Mesendoderm (in vitro differentiated cells): ENCODE measurements around the gene UBA6.

Experiments
- DNase-seq: peaks from one replicate; pipeline ENCODE4 v3.0.0; 2013
- H2AK5ac ChIP-seq: 2 replicates; pipeline ENCODE4 v1.6.1; 2013; ENCODE audit warnings: low read length, inconsistent platforms
- H2BK120ac ChIP-seq: 2 replicates; pipeline ENCODE4 v1.6.1; 2013; ENCODE audit warnings: low read depth, mild to moderate bottlenecking, low read length, moderate library complexity, mixed read lengths
- H2BK15ac ChIP-seq: replicated peaks from 2 replicates; pipeline ENCODE4 v1.6.1; 2013; ENCODE audit warnings: low read depth, mild to moderate bottlenecking, moderate library complexity
- H2BK5ac ChIP-seq: 2 replicates; pipeline ENCODE4 v1.6.1; 2013; ENCODE audit warnings: low read length, inconsistent platforms
- H3K18ac ChIP-seq: 2 replicates; pipeline ENCODE4 v1.6.1; 2013; ENCODE audit warnings: mild to moderate bottlenecking, low read length, mixed read lengths
- H3K23ac ChIP-seq: one replicate; pipeline ENCODE4 v1.6.1; 2013; ENCODE audit warnings: low read length
- H3K27ac ChIP-seq: 2 replicates; pipeline ENCODE4 v1.5.1; 2013; ENCODE audit warnings: low read depth, mild to moderate bottlenecking, inconsistent platforms, low read length, moderate library complexity
- H3K27me3 ChIP-seq: 2 replicates; pipeline ENCODE4 v1.6.1; 2013; ENCODE audit warnings: low read length, control low read depth, mild to moderate bottlenecking, inconsistent platforms; ENCODE audit not compliant: insufficient read depth, poor library complexity
- H3K36me3 ChIP-seq: 2 replicates; pipeline ENCODE4 v1.6.1; 2013; ENCODE audit warnings: low read length, inconsistent platforms; ENCODE audit not compliant: control insufficient read depth, insufficient read depth
- H3K4ac ChIP-seq: one replicate; pipeline ENCODE4 v1.6.1; 2013; ENCODE audit warnings: low read depth, mild to moderate bottlenecking, low read length, moderate library complexity
- H3K4me1 ChIP-seq: 2 replicates; pipeline ENCODE4 v1.6.1; 2013; ENCODE audit warnings: low read depth, low read length, inconsistent platforms; ENCODE audit not compliant: control insufficient read depth
- H3K4me2 ChIP-seq: 2 replicates; pipeline ENCODE4 v1.6.1; 2013; ENCODE audit warnings: low read length
- H3K4me3 ChIP-seq: 2 replicates; pipeline ENCODE4 v1.5.1; 2013; ENCODE audit warnings: mild to moderate bottlenecking, low read length
- H3K56ac ChIP-seq: one replicate; pipeline ENCODE4 v1.6.1; 2013; ENCODE audit warnings: low read length
- H3K79me1 ChIP-seq: 2 replicates; pipeline ENCODE4 v1.6.1; 2013; ENCODE audit warnings: low read length, inconsistent platforms
- H3K79me2 ChIP-seq: 2 replicates; pipeline ENCODE4 v1.6.1; 2013; ENCODE audit warnings: mild to moderate bottlenecking, low read length; ENCODE audit not compliant: control insufficient read depth, insufficient read depth
- H3K9ac ChIP-seq: 2 replicates; pipeline ENCODE4 v1.6.1; 2013; ENCODE audit warnings: low read length, inconsistent platforms
- H4K5ac ChIP-seq: one replicate; pipeline ENCODE4 v1.6.1; 2013; ENCODE audit warnings: low read length
- H4K8ac ChIP-seq: one replicate; pipeline ENCODE4 v1.6.1; 2013; ENCODE audit warnings: low read depth, mild to moderate bottlenecking, control low read depth, low read length, moderate library complexity
- WGBS: extraction: QIAGEN DNeasy Blood & Tissue Kit; methylation state at CpG from one replicate; pipeline ENCODE4 v1.1.7; 2013; ENCODE audit warnings: low lambda C conversion rate, missing lambda C conversion rate; ENCODE audit not compliant: insufficient coverage; ENCODE audit errors: extremely low coverage; 5-methylcytosine and 5-hydroxymethylcytosine counted together

The UBA6 gene

DNA sequence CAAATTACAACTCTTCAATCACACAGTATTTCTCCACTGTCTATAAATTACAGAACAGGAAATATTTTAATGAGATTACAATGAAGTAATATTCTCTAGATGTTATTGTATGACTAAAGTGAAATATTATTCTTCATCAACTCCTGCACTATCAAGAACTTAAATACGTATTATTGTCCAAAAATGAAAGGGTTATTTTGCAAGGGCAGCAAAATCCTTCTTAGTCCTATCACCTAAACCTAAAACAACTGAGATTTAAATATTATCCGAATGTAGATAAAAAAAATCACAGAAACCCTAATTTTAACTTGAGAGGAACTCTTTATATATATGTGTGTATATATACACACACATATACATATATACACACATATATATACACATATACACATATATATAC, 4.9 kb downstream of the UBA6 start:
- Histone ChIP-seq H3K4me1 (no peaks in the 10 kb centered on the region), H3K27me3 (no peaks in the 10 kb centered on the region), H2BK120ac (no peak overlapping the region), H3K27ac (no peak overlapping the region), H2BK5ac (no peak overlapping the region), H2AK5ac (no peak overlapping the region), H3K79me1 (peaks cover 5% of the 10 kb centered on the region), H4K8ac (no peak overlapping the region), H3K9ac (no peak overlapping the region), H3K4me3 (no peak overlapping the region), H3K79me2 (peaks cover 25% of the 10 kb centered on the region), H3K23ac (no peak overlapping the region), H3K4me2 (no peak overlapping the region), H3K56ac (no peak overlapping the region), H3K4ac (no peak overlapping the region), H4K5ac (no peak overlapping the region), H3K18ac (no peak overlapping the region), H2BK15ac (no peak overlapping the region), H3K36me3 (no peaks in the 10 kb centered on the region)
- no CpG with 5 or more reads among the region's 2 CpGs for WGBS
- DNase-seq = no peak

- no peak overlapping the region for H3K23ac ChIP-seq
- no peaks in the 10 kb centered on the region for H3K36me3 ChIP-seq
- H2AK5ac ChIP-seq = no peak overlapping the region
- WGBS = no CpG with 5 or more reads among the region's 3 CpGs
- H3K4ac ChIP-seq = no peak overlapping the region
- H3K4me1 ChIP-seq = no peaks in the 10 kb centered on the region
- H2BK5ac ChIP-seq = no peak overlapping the region
- H4K5ac ChIP-seq = no peak overlapping the region
- no peak for DNase-seq
- H2BK15ac ChIP-seq = no peak overlapping the region
- H2BK120ac ChIP-seq = no peak overlapping the region
- H3K9ac ChIP-seq = no peak overlapping the region
- H3K79me1 ChIP-seq = peaks cover 5% of the 10 kb centered on the region
- H3K27me3 ChIP-seq = no peaks in the 10 kb centered on the region
- H3K18ac ChIP-seq = no peak overlapping the region
- H3K4me3 ChIP-seq = no peak overlapping the region
- H3K27ac ChIP-seq = no peak overlapping the region
- no peak overlapping the region for H3K4me2 ChIP-seq
- peaks cover 17% of the 10 kb centered on the region for H3K79me2 ChIP-seq
- no peak overlapping the region for H3K56ac ChIP-seq
- H4K8ac ChIP-seq = no peak overlapping the region
Observed at GRCh38 chr4:67694662-67695061, 6.3 kb downstream of the UBA6 start.

DNA sequence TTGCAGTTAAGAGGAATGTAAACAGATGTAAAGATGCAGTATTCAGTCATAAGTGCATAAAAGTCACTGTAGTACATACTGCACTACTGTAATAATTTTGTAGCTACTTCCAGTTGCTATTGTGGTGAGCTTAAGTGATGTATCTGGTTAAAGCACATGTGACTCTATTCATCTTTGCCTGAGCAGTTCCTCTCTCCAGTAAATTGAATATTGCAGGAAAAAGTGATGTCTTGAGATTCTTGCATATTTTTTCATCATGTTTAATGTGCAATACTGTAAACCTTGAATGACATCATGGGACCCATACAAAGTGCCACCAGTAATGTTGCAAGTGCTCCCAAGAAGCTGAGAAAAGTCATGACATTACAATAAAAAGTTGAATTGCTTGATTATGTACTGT, 9.6 kb downstream of the UBA6 start:
- H3K4ac ChIP-seq = no peak overlapping the region
- H3K27ac ChIP-seq = no peak overlapping the region
- no peaks in the 10 kb centered on the region for H3K27me3 ChIP-seq
- H3K4me2 ChIP-seq = no peak overlapping the region
- H3K4me1 ChIP-seq = no peaks in the 10 kb centered on the region
- peaks cover 4% of the 10 kb centered on the region for H3K79me2 ChIP-seq
- no peak overlapping the region for H2BK15ac ChIP-seq
- no peak for DNase-seq
- no peak overlapping the region for H2BK120ac ChIP-seq
- no peak overlapping the region for H2AK5ac ChIP-seq
- H2BK5ac ChIP-seq = no peak overlapping the region
- H3K36me3 ChIP-seq = no peaks in the 10 kb centered on the region
- H4K8ac ChIP-seq = no peak overlapping the region
- H3K79me1 ChIP-seq = peaks cover 2% of the 10 kb centered on the region
- no peak overlapping the region for H3K4me3 ChIP-seq
- H3K9ac ChIP-seq = no peak overlapping the region
- H4K5ac ChIP-seq = no peak overlapping the region
- H3K56ac ChIP-seq = no peak overlapping the region
- no peak overlapping the region for H3K23ac ChIP-seq
- H3K18ac ChIP-seq = no peak overlapping the region

DNA sequence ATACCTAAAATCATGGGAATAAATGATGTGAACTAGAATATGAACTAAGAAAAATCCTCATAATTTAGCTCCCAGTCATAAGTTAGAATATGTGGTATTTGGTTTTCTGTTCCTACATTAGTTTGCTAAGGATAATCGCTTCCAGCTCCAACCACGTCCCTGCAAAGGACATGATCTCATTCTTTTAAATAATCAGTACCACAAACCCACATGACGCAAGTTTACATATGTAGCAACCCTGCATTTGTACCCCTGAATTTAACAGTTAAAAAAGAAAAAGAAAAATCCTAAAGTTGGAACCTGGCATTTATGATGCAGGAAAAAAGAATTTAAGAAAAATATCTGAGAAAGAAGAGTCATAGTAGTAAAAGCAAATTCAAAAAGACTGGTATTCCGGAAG, 13.3 kb downstream of the UBA6 start:
- Histone ChIP-seq H3K4me3 (no peak overlapping the region), H3K23ac (no peak overlapping the region), H3K4me2 (no peak overlapping the region), H2AK5ac (no peak overlapping the region), H3K4me1 (no peaks in the 10 kb centered on the region), H3K4ac (no peak overlapping the region), H3K79me2 (peaks cover 4% of the 10 kb centered on the region), H3K79me1 (peaks cover 5% of the 10 kb centered on the region), H3K27ac (no peak overlapping the region), H4K8ac (no peak overlapping the region), H3K36me3 (no peaks in the 10 kb centered on the region), H3K27me3 (no peaks in the 10 kb centered on the region), H2BK5ac (no peak overlapping the region), H4K5ac (no peak overlapping the region), H2BK120ac (no peak overlapping the region), H3K18ac (no peak overlapping the region), H3K56ac (no peak overlapping the region), H3K9ac (no peak overlapping the region), H2BK15ac (no peak overlapping the region)
- no peak for DNase-seq
- no CpG with 5 or more reads among the region's 4 CpGs for WGBS

DNA sequence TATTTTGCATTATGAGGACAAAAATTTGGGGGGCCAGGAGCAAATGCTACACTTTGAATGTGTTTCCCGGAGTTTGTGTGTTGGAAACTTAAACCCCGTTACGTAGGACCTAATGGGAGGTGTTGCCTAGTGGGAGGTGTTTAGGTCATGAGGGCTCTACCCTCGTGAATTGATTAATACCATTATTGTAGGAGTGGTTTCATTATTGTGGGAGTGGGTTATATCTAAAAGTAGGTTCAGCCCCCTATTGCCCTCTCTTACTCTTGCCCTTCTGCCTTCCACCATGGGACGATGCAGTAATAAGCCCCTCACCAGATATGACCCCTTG, 15.5 kb downstream of the UBA6 start:
- no peak overlapping the region for H2BK5ac ChIP-seq
- peaks cover 5% of the 10 kb centered on the region for H3K79me1 ChIP-seq
- H3K4me3 ChIP-seq = no peak overlapping the region
- H4K5ac ChIP-seq = no peak overlapping the region
- no peak overlapping the region for H3K18ac ChIP-seq
- H3K23ac ChIP-seq = no peak overlapping the region
- H3K4ac ChIP-seq = no peak overlapping the region
- H3K36me3 ChIP-seq = no peaks in the 10 kb centered on the region
- no peaks in the 10 kb centered on the region for H3K4me1 ChIP-seq
- DNase-seq = no peak
- no CpG with 5 or more reads among the region's 5 CpGs for WGBS
- H3K79me2 ChIP-seq = peaks cover 4% of the 10 kb centered on the region
- no peak overlapping the region for H2BK15ac ChIP-seq
- no peaks in the 10 kb centered on the region for H3K27me3 ChIP-seq
- H3K4me2 ChIP-seq = no peak overlapping the region
- no peak overlapping the region for H3K27ac ChIP-seq
- no peak overlapping the region for H2AK5ac ChIP-seq
- H4K8ac ChIP-seq = no peak overlapping the region
- no peak overlapping the region for H2BK120ac ChIP-seq
- no peak overlapping the region for H3K9ac ChIP-seq
- no peak overlapping the region for H3K56ac ChIP-seq

DNA sequence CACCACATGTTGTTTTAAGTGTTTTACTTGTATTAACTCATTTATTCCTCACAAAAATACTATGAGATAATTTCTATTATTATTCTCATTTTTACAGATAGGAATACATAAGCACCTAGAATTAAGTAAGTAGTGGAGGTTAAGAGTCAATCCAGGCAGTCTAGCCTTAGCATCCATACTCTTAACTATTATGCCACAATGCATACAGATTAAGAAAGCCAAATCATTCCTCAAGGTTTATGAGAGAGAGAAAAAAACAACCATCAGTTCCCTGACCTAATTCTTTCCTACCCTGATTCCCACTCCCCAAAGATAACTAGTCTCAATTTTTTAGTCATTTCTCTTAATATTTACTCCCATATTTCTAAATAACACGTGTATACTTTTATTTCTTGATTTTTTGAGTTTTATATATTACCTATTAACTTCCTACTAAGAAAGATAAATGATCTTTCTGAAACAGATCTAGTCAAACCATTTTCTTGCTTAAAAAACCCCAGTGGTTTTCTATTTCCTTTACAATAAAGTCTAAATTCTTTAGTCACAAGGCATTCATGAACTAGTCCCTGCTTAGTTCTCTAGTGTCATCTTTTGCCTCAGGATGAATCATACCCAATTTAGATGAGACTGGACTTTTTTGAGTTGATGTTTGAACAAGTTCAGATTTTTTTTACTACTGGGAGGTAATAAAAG, 16.0 kb downstream of the UBA6 start:
- no peak overlapping the region for H3K4ac ChIP-seq
- H3K79me1 ChIP-seq = peaks cover 5% of the 10 kb centered on the region
- H3K4me3 ChIP-seq = no peak overlapping the region
- H3K56ac ChIP-seq = no peak overlapping the region
- H2BK15ac ChIP-seq = no peak overlapping the region
- no peak overlapping the region for H4K5ac ChIP-seq
- H2BK5ac ChIP-seq = no peak overlapping the region
- DNase-seq = no peak
- no peak overlapping the region for H3K4me2 ChIP-seq
- no peaks in the 10 kb centered on the region for H3K36me3 ChIP-seq
- no peak overlapping the region for H3K18ac ChIP-seq
- no peaks in the 10 kb centered on the region for H3K4me1 ChIP-seq
- no peak overlapping the region for H3K27ac ChIP-seq
- H2BK120ac ChIP-seq = no peak overlapping the region
- H3K27me3 ChIP-seq = no peaks in the 10 kb centered on the region
- no peak overlapping the region for H2AK5ac ChIP-seq
- no peak overlapping the region for H3K9ac ChIP-seq
- no peak overlapping the region for H3K23ac ChIP-seq
- 100% methylated on average over 1 of the region's 1 CpG for WGBS
- no peak overlapping the region for H4K8ac ChIP-seq
- peaks cover 4% of the 10 kb centered on the region for H3K79me2 ChIP-seq
